H9 (cell line): ENCODE measurements around the gene USP53. TPM values are rescaled to one million over a fixed set of nuclear protein-coding genes. Genes with fewer than 3 reads are reported as not detected.

Experiments
- DNase-seq: peaks from one replicate; pipeline ENCODE4 v3.0.0-alpha.2; 2017
- H2AFZ ChIP-seq: one replicate; pipeline ENCODE4 v1.6.1; 2013; ENCODE audit warnings: mild to moderate bottlenecking, low read length, control low read depth, moderate library complexity
- H2AK5ac ChIP-seq: 2 replicates; pipeline ENCODE4 v1.6.1; 2013; ENCODE audit warnings: low read length, control low read depth, mixed read lengths; ENCODE audit not compliant: insufficient read length
- H2BK120ac ChIP-seq: one replicate; pipeline ENCODE4 v1.6.1; 2013; ENCODE audit warnings: low read depth, mild to moderate bottlenecking, low read length, control low read depth, inconsistent platforms; ENCODE audit not compliant: poor library complexity, severe bottlenecking
- H2BK12ac ChIP-seq: 2 replicates; pipeline ENCODE4 v1.6.1; 2013; ENCODE audit warnings: low read length, control low read depth, mixed read lengths, low read depth; ENCODE audit not compliant: insufficient read length
- H2BK15ac ChIP-seq: 2 replicates; pipeline ENCODE4 v1.6.1; 2013; ENCODE audit warnings: low read depth, low read length, control low read depth
- H2BK20ac ChIP-seq: one replicate; pipeline ENCODE4 v1.6.1; 2013; ENCODE audit warnings: low read depth, mild to moderate bottlenecking, low read length, control low read depth, inconsistent platforms; ENCODE audit not compliant: poor library complexity, severe bottlenecking
- H2BK5ac ChIP-seq: 2 replicates; pipeline ENCODE4 v1.6.1; 2013; ENCODE audit warnings: low read length, control low read depth, mixed read lengths; ENCODE audit not compliant: insufficient read length
- H3K14ac ChIP-seq: 2 replicates; pipeline ENCODE4 v1.6.1; 2013; ENCODE audit warnings: low read length, control low read depth; ENCODE audit not compliant: insufficient read depth
- H3K18ac ChIP-seq: 2 replicates; pipeline ENCODE4 v1.6.1; 2013; ENCODE audit warnings: low read depth, mild to moderate bottlenecking, mixed read lengths, low read length, control low read depth; ENCODE audit not compliant: insufficient read length
- H3K23ac ChIP-seq: 2 replicates; pipeline ENCODE4 v1.6.1; 2013; ENCODE audit warnings: low read length, control low read depth, mixed read lengths, low read depth; ENCODE audit not compliant: insufficient read length
- H3K23me2 ChIP-seq: 2 replicates; pipeline ENCODE4 v1.6.1; 2013; ENCODE audit warnings: low read depth, mild to moderate bottlenecking, mixed read lengths, low read length, control low read depth; ENCODE audit not compliant: insufficient read length, poor library complexity, severe bottlenecking
- H3K27ac ChIP-seq: 2 replicates; pipeline ENCODE4 v1.5.1; 2013; ENCODE audit warnings: low read length, control low read depth, mixed read lengths, low read depth; ENCODE audit not compliant: insufficient read length
- H3K27me3 ChIP-seq: 2 replicates; pipeline ENCODE4 v1.6.1; 2013; ENCODE audit warnings: low read length, control low read depth, inconsistent platforms; ENCODE audit not compliant: insufficient read depth
- H3K4ac ChIP-seq: 2 replicates; pipeline ENCODE4 v1.6.1; 2013; ENCODE audit warnings: low read depth, mild to moderate bottlenecking, control low read depth, inconsistent platforms, low read length, moderate library complexity
- H3K4me1 ChIP-seq: 2 replicates; pipeline ENCODE4 v1.6.1; 2013; ENCODE audit warnings: low read length, control low read depth, inconsistent platforms; ENCODE audit not compliant: insufficient read depth
- H3K4me2 ChIP-seq: 2 replicates; pipeline ENCODE4 v1.6.1; 2013; ENCODE audit warnings: low read length, control low read depth, mixed read lengths; ENCODE audit not compliant: insufficient read length, insufficient read depth
- H3K56ac ChIP-seq: 2 replicates; pipeline ENCODE4 v1.6.1; 2013; ENCODE audit warnings: low read depth, mild to moderate bottlenecking, mixed read lengths, low read length, control low read depth; ENCODE audit not compliant: insufficient read length
- H3K79me1 ChIP-seq: 2 replicates; pipeline ENCODE4 v1.6.1; 2013; ENCODE audit warnings: low read depth, mild to moderate bottlenecking, moderate library complexity, low read length, control low read depth, inconsistent platforms; ENCODE audit not compliant: insufficient read depth, poor library complexity, severe bottlenecking
- H3K79me2 ChIP-seq: 2 replicates; pipeline ENCODE4 v1.6.1; 2013; ENCODE audit warnings: low read length, control low read depth, inconsistent platforms; ENCODE audit not compliant: insufficient read depth
- H3K9ac ChIP-seq: 2 replicates; pipeline ENCODE4 v1.6.1; 2013; ENCODE audit warnings: low read length, control low read depth, mixed read lengths; ENCODE audit not compliant: insufficient read length; ENCODE audit errors: extremely low read depth
- H3K9me3 ChIP-seq: one replicate; pipeline ENCODE4 v1.6.1; 2013; ENCODE audit warnings: low read depth, low read length, inconsistent platforms; ENCODE audit not compliant: control insufficient read depth
- H3T11ph ChIP-seq: one replicate; pipeline ENCODE4 v1.6.1; 2013; ENCODE audit warnings: mild to moderate bottlenecking, low read length, control low read depth, inconsistent platforms
- H4K20me1 ChIP-seq: one replicate; pipeline ENCODE4 v1.6.1; 2013; ENCODE audit not compliant: control insufficient read depth, insufficient read length, insufficient read depth
- H4K5ac ChIP-seq: 2 replicates; pipeline ENCODE4 v1.6.1; 2013; ENCODE audit warnings: low read depth, mild to moderate bottlenecking, mixed read lengths, low read length, control low read depth; ENCODE audit not compliant: insufficient read length
- H4K8ac ChIP-seq: replicated peaks from 2 replicates; pipeline ENCODE4 v1.6.1; 2013; ENCODE audit warnings: low read length, control low read depth, mixed read lengths, low read depth; ENCODE audit not compliant: insufficient read length
- H4K91ac ChIP-seq: 2 replicates; pipeline ENCODE4 v1.6.1; 2013; ENCODE audit warnings: low read depth, mild to moderate bottlenecking, moderate library complexity, mixed read lengths, low read length, control low read depth; ENCODE audit not compliant: insufficient read length
- H3K27ac Mint-ChIP-seq, 3 experiments: 2 replicates in 2 of 3; 3 replicates in 1 of 3; pipeline ENCODE4 v1.8.0; 2020 to 2021; ENCODE audit warnings: mixed read lengths in 3 of 3, mild to moderate bottlenecking in 1 of 3, moderate library complexity in 1 of 3
- H3K27me3 Mint-ChIP-seq: 2 replicates; pipeline ENCODE4 v1.8.0; 2021; ENCODE audit warnings: low read depth, mild to moderate bottlenecking, moderate library complexity, mixed read lengths
- H3K36me3 Mint-ChIP-seq, 3 experiments: 2 replicates in 2 of 3; 3 replicates in 1 of 3; pipeline ENCODE4 v1.8.0; 2020 to 2021; ENCODE audit warnings: low read depth in 3 of 3, mixed read lengths in 3 of 3; ENCODE audit not compliant: insufficient read depth in 1 of 3
- H3K4me1 Mint-ChIP-seq, 2 experiments: 2 replicates each; pipeline ENCODE4 v1.8.0; 2020; ENCODE audit warnings: mixed read lengths in 2 of 2
- H3K4me3 Mint-ChIP-seq, 2 experiments: 2 replicates in 1 of 2; 3 replicates in 1 of 2; pipeline ENCODE4 v1.8.0; 2020 to 2021; ENCODE audit warnings: mild to moderate bottlenecking in 2 of 2, mixed read lengths in 2 of 2, moderate library complexity in 1 of 2
- H3K9me3 Mint-ChIP-seq, 2 experiments: 2 replicates in 1 of 2; 3 replicates in 1 of 2; pipeline ENCODE4 v1.8.0; 2020; ENCODE audit warnings: mild to moderate bottlenecking in 2 of 2, mixed read lengths in 2 of 2, moderate library complexity in 1 of 2
- CTCF ChIP-seq: fragments of 200-600 bp; sonication (generic); conservative IDR thresholded peaks from 3 replicates; pipeline ENCODE4 v1.8.0; 2021; ENCODE audit warnings: antibody characterized with exemption, mild to moderate bottlenecking
- WGBS: extraction: QIAGEN DNeasy Blood & Tissue Kit; methylation state at CpG from one replicate; pipeline ENCODE4 v1.1.7; 2013; ENCODE audit warnings: missing lambda C conversion rate, low lambda C conversion rate, mixed read lengths; ENCODE audit not compliant: insufficient read length; ENCODE audit errors: extremely low coverage; 5-methylcytosine and 5-hydroxymethylcytosine counted together
- total RNA-seq: library from RNA; stranded (reverse); gene quantifications from 2 replicates; pipeline ENCODE4 v1.2.1, GENCODE V29; 2021

The USP53 gene
- total RNA-seq, 1 experiment from 2014 or later, result 18.4 TPM

GRCh38 chr4:119237201-119237600 lies 24.7 kb downstream of the USP53 start:
- no peak for DNase-seq
- no peak overlapping the region for H3K27ac ChIP-seq
- 0 out of 2 replicates have a peak, but pooled peaks cover 1% of the 10 kb centered on the region for H3K4me1 ChIP-seq
- no peak overlapping the region for H2AK5ac ChIP-seq
- no peak overlapping the region for H2BK12ac ChIP-seq
- no peak overlapping the region for H3T11ph ChIP-seq
- no peak overlapping the region for H3K4ac ChIP-seq
- H3K56ac ChIP-seq, result no peak overlapping the region
- no peak overlapping the region for H4K91ac ChIP-seq
- no peak overlapping the region for H2AFZ ChIP-seq
- H3K18ac ChIP-seq, result no peak overlapping the region
- no peak overlapping the region for H3K23ac ChIP-seq
- no peaks in the 10 kb centered on the region for H3K9me3 ChIP-seq
- no peaks in the 10 kb centered on the region for H3K27me3 Mint-ChIP-seq
- H2BK120ac ChIP-seq, result no peak overlapping the region
- no peak overlapping the region for H4K8ac ChIP-seq
- no peaks in the 10 kb centered on the region for H3K79me2 ChIP-seq
- no peak overlapping the region for H3K4me2 ChIP-seq
- H3K36me3 Mint-ChIP-seq, result peaks cover 3 to 12% (median 7%) of the 10 kb centered on the region in 3 experiments; a peak in 4 of 7 replicates
- H2BK20ac ChIP-seq, result no peak overlapping the region
- no peak for TF ChIP-seq CTCF
- H2BK15ac ChIP-seq, result no peak overlapping the region
- no CpG with 5 or more reads among the region's 9 CpGs for WGBS
- H3K27ac Mint-ChIP-seq, result no peak overlapping the region
- H3K23me2 ChIP-seq, result no peaks in the 10 kb centered on the region
- no peaks in the 10 kb centered on the region for H3K79me1 ChIP-seq
- no peaks in the 10 kb centered on the region for H4K20me1 ChIP-seq
- H3K14ac ChIP-seq, result no peak overlapping the region
- H4K5ac ChIP-seq, result no peak overlapping the region
- no peaks in the 10 kb centered on the region for H3K27me3 ChIP-seq
- no peak overlapping the region for H2BK5ac ChIP-seq
- H3K9me3 Mint-ChIP-seq, result no peaks in the 10 kb centered on the region
- no peak overlapping the region for H3K4me3 Mint-ChIP-seq
- H3K9ac ChIP-seq, result no peak overlapping the region
- peaks cover 20 to 33% of the 10 kb centered on the region in 2 experiments for H3K4me1 Mint-ChIP-seq
